ENCODE data around the gene PHACTR3.

The PHACTR3 gene

GRCh38 chr20:59752704-59753460 lies 148.5 kb downstream of the PHACTR3 start:
- DNase-seq (ENCODE audit: low spot score), result no peak

- DNase-seq (ENCODE audit: low spot score), result no peak
Measured at GRCh38 chr20:59753836-59754235, 149.5 kb downstream of the PHACTR3 start.

GRCh38 chr20:59754551-59754950 lies 150.2 kb downstream of the PHACTR3 start:
- no peak for DNase-seq (ENCODE audit: low spot score)

DNA sequence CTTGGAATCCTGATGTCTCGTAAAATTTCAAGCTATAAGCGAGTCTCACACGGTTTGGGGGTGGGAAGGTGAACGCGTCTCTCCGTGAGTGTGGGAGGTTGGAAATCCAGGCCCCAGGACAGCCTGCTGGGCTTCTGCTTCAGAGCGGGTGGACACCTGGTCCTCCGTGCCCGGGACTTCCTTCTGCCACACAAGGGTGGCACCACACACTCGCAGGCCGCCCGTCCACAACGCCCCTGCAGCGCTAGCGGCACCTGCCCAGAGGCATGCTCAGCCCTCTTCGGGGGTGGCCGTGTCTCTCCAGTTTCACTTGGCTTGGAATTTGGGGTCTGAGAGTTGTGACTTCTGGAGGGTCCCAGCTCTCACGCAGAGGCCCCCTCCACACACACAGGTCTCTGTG lies 151.9 kb downstream of the PHACTR3 start:
- DNase-seq (ENCODE audit: low spot score), result no peak

DNA sequence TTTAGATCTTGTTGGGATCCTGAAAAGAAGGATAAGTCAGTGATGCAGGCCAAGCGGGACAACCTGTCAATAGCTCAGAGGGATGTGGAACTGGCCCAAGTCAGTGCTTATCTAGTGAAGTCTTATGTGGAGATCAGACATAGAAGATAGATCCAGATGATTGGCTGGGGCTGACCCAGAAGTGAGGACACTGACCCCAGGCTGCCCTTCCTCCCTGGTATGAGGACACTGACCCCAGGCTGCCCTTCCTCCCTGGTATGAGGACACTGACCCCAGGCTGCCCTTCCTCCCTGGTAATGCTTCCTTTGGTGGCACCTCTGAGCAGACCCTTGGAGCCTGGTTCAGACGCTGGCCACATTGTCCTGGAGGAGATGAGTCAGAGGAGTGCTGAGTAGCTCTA lies 159.7 kb downstream of the PHACTR3 start:
- no peak for DNase-seq (ENCODE audit: low spot score)

DNA sequence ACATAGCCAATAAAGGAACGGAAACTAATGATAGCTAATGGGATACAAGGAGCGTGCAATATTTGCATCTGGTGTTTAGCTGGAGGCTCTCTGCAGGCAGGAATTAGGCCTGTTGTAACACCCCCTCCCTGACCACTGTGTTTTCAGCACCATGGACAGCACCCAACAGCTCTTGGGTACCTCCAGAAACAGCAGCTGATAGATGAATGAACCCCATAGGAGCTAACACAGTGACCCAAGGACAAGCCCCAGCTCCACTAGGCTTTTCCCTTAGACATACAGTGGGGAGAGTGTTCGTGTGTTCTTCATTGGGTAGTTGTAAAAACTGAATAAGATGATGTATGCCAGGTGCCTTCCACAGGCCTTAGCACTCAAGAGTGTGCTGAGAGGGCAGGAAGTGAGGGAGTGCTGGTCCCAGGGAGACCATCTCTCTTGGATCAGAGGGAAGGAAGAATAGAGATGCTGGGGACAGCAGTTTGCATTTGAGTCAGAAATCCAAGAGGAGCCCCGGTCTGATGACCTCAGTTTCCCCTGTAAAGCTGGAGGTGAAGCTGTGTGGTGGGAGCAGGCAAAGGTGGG lies 161.3 kb downstream of the PHACTR3 start:
- peak; percentile 14 for DNase-seq (ENCODE audit: low spot score)

GRCh38 chr20:59767656-59768055 lies 163.3 kb downstream of the PHACTR3 start:
- no peak for DNase-seq (ENCODE audit: low spot score)

- peak; percentile 87 for DNase-seq (ENCODE audit: low spot score)
Measured at GRCh38 chr20:59770270-59770669, 165.9 kb downstream of the PHACTR3 start.

DNA sequence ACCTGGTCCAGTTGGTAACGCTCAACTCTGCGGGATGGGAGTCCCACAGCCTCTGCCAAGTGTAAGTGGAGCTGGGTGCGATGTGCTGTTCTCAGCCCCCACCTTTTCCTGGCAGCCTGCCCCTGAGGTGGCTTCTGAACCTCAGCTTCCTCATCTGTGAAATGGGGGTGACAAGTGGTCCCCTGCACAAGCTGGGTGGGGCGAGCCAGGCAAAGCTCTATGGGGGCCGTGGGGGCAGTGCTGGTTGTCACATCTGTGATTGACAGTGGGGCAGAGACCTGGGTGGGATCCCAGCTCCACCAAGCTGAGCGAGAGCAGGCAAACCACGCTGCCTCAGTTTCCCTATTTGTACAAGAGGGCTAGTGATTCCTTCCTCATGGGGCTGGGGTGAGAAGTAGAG lies 166.5 kb downstream of the PHACTR3 start:
- no peak for DNase-seq (ENCODE audit: low spot score)

GRCh38 chr20:59771506-59772372 lies 167.4 kb downstream of the PHACTR3 start:
- no peak for DNase-seq (ENCODE audit: low spot score)

DNA sequence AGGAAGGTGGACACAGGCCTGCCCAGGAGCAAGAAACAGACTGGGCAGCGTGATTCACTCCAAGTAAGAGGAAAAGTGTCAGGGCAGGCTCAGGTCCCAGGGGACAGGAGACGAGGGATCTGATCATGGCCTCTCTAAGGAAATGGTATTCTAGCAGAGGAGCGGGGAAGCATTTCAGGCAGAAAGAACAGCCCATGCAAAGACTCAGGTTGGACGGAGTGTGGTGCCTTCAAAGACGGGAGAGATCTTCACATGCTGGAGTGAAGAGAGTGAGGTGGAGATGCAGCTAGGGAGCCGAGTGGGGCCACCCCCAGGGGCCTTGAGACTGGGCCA lies 168.0 kb downstream of the PHACTR3 start:
- no peak for DNase-seq (ENCODE audit: low spot score)

- DNase-seq (ENCODE audit: low spot score), result no peak
Measured at GRCh38 chr20:59772931-59773913, 168.9 kb downstream of the PHACTR3 start.

- DNase-seq (ENCODE audit: low spot score), result no peak
Measured at GRCh38 chr20:59774204-59774641, 169.9 kb downstream of the PHACTR3 start.

DNA sequence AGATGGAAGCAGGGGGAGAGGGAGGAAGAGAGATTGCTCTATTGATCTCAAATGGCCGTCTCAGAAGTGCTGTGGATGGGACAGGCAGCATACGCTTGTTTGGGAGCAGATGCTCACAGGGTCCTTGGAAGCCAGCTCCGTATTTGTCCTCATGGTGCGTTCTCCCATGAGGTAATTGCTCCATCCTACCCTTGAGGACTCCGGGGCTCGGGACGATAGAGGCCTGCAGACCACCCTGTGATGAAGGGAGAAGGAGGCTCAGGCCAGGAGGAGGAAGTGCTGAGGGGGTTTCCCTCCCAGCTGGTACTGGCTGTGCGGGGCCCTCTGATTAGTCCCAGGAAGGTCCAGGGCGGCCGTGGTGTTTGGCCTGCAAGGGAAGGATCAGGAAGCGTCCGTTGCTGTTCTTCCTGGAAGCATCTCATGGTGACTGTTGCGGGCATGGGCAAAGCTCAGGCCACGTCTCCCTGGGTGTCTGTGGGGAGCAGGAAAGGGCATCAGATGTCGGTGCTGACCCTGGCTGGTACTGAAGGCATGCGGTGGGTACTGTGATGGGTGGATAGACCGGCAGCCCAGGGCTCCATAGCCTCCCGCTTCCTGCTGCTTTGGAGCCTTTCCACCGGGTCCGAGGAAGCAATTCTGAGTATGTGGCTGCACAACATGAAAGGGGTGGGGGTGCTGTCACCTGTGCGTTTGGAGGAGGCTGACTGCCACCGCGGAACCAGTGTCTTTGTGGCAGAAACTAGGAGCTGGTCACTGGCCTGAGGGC lies 170.8 kb downstream of the PHACTR3 start:
- DNase-seq (ENCODE audit: low spot score), result no peak

- no peak for DNase-seq (ENCODE audit: low spot score)
Measured at GRCh38 chr20:59775687-59776055, 171.3 kb downstream of the PHACTR3 start.

DNA sequence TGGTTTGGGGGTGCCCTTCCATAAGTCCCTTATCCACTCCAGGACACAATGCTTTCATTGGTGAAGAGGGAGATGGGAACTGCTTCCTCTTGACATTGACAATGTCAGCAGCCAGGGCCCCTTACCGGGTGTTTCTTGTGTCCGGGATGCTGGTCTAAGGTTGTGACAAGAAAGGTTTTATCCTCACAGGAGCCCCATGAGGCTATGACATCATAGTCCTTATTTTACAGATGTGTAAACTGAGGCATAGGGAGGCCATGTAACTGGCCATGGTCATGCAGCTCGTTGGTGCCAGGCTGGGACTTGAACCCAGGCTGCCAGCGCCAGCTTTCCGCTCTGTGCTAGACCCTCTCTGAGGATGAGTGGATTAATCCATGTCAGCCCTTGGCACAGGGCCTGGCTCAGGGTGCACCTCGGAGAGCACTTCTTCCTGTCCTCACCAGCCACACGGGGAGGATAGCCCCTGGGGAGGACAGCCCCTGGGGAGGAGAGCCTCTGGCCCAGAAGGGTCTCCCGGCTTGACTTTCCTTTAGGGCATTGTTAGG lies 171.8 kb downstream of the PHACTR3 start:
- no peak for DNase-seq (ENCODE audit: low spot score)

GRCh38 chr20:59776626-59777330 lies 172.4 kb downstream of the PHACTR3 start:
- no peak for DNase-seq (ENCODE audit: low spot score)

- DNase-seq (ENCODE audit: low spot score), result no peak
Measured at GRCh38 chr20:59777331-59777725, 173.0 kb downstream of the PHACTR3 start.

DNA sequence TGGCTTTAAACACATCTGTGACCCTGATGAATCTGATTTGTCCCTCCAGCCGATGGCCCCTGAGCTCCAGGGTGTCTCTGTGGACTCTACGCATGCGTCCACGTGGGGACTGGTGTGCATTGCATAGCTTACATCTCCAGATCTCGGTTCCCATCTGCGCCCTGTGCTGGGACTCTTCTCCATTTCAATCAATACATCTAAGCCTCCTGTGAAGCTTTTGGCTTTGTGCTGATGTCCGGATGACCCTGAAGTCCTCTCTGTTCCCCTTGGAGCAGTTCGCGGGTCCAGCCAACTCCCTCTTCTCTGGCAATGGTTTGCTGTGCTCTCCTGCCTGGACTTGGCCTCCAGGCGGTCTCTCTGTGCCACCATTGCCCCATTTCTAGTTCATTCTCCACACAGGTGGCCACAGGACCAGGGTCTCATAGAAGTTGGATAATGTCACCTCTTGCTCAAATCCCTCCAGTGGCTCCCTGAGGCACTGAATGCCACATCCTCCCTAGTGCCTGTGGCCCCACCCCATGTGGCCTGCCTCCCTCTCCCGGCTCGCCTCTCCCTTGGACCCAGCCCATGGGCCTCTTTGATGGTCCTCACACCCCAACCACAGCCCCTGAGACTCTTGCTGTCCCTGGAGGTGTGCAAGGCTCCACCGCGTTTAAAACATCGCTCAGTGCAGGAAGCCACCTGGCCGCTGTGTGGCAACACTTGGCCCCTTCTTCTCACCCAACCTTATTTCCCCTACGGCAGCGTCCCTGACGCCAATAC lies 173.7 kb downstream of the PHACTR3 start:
- no peak for DNase-seq (ENCODE audit: low spot score)

All from kidney tubule cell (primary cell).